Umbilical cord (tissue), 2 donors: Measurements from ENCODE around the gene RAD9A. TPM values are rescaled to one million over a fixed set of nuclear protein-coding genes. Genes with fewer than 3 reads are reported as not detected.

Experiments used
- DNase-seq: peaks from one replicate; pipeline ENCODE4 v3.0.0-alpha.2; 2015; ENCODE audit warnings: low spot score
- total RNA-seq: library from RNA; depleted of rRNA; stranded (reverse); fragments of >200 nt; gene quantifications from one replicate; pipeline ENCODE4 v1.2.3, GENCODE V29; 2014; ENCODE audit warnings: low replicate concordance; ENCODE audit not compliant: insufficient read depth

RAD9A gene
- 9.4 TPM for total RNA-seq

GRCh38 chr11:67391304-67392182 lies at the start of gene RAD9A:
Gene RAD9A, plus strand, starts transcription at chr11:67391986. Its CDS starts 59 bp downstream, at chr11:67392045.
- peak; percentile 97 for DNase-seq

GRCh38 chr11:67344264-67344663 lies 47.5 kb upstream of the RAD9A start:
- no peak for DNase-seq

GRCh38 chr11:67345247-67345919 lies 46.4 kb upstream of the RAD9A start:
- no peak for DNase-seq

GRCh38 chr11:67345920-67346819 lies 45.6 kb upstream of the RAD9A start:
- DNase-seq = peak; percentile 52

GRCh38 chr11:67347964-67348749 lies 43.6 kb upstream of the RAD9A start:
- no peak for DNase-seq

- DNase-seq = no peak
These were observed 42.8 kb upstream of the RAD9A start for GRCh38 chr11:67349036-67349435.

- no peak for DNase-seq
These were observed 42.3 kb upstream of the RAD9A start for GRCh38 chr11:67349457-67349856.

- DNase-seq = no peak
These were observed 41.8 kb upstream of the RAD9A start for GRCh38 chr11:67349928-67350465.

GRCh38 chr11:67351275-67352005 lies 40.3 kb upstream of the RAD9A start:
- DNase-seq = peak; percentile 81

GRCh38 chr11:67352546-67353316 lies 39.1 kb upstream of the RAD9A start:
- no peak for DNase-seq

- DNase-seq = peak; percentile 98
These were observed 38.3 kb upstream of the RAD9A start, which contains the start of gene POLD4 for GRCh38 chr11:67353317-67354074. Gene POLD4, minus strand, starts transcription at chr11:67353546. Its CDS starts 147 bp downstream, at chr11:67353399.

GRCh38 chr11:67354075-67355022 lies 37.4 kb upstream of the RAD9A start:
- peak; percentile 94 for DNase-seq

- DNase-seq = no peak
These were observed 36.6 kb upstream of the RAD9A start for GRCh38 chr11:67355023-67355793.

- no peak for DNase-seq
These were observed 35.9 kb upstream of the RAD9A start for GRCh38 chr11:67355794-67356386.

- DNase-seq = no peak
These were observed 35.4 kb upstream of the RAD9A start for GRCh38 chr11:67356387-67356863.
